ENCODE data around the gene CLSTN2.

CLSTN2 gene

GRCh38 chr3:140505876-140506275, 570.9 kb downstream of the CLSTN2 start:
- TF ChIP-seq CTCF (IDR thresholded peaks at IDR 0.05; ENCODE audit: control insufficient read depth, insufficient read depth, low read depth, low read length, missing control alignments) = no peak
- H3K4me3 ChIP-seq (ENCODE audit: control insufficient read depth, low read depth, low read length) = no peak overlapping the region
- DNase-seq (ENCODE audit: low read depth) = no peak

- TF ChIP-seq CTCF (IDR thresholded peaks at IDR 0.05; ENCODE audit: control insufficient read depth, insufficient read depth, low read depth, low read length, missing control alignments) = no peak
- H3K4me3 ChIP-seq (ENCODE audit: control insufficient read depth, low read depth, low read length) = no peak overlapping the region
- DNase-seq (ENCODE audit: low read depth) = no peak
Observed at GRCh38 chr3:140508550-140508949, 573.6 kb downstream of the CLSTN2 start.

- no peak for DNase-seq (ENCODE audit: low read depth)
- H3K4me3 ChIP-seq (ENCODE audit: control insufficient read depth, low read depth, low read length) = no peak overlapping the region
- no peak for TF ChIP-seq CTCF (IDR thresholded peaks at IDR 0.05; ENCODE audit: control insufficient read depth, insufficient read depth, low read depth, low read length, missing control alignments)
Observed at GRCh38 chr3:140509534-140509933, 574.5 kb downstream of the CLSTN2 start.

GRCh38 chr3:140510303-140510861, 575.4 kb downstream of the CLSTN2 start:
- TF ChIP-seq CTCF (IDR thresholded peaks at IDR 0.05; ENCODE audit: control insufficient read depth, insufficient read depth, low read depth, low read length, missing control alignments) = no peak
- H3K4me3 ChIP-seq (ENCODE audit: control insufficient read depth, low read depth, low read length) = no peak overlapping the region
- DNase-seq (ENCODE audit: low read depth) = no peak

GRCh38 chr3:140521751-140522445, 586.9 kb downstream of the CLSTN2 start:
- H3K4me3 ChIP-seq (ENCODE audit: control insufficient read depth, low read depth, low read length) = no peak overlapping the region
- no peak for TF ChIP-seq CTCF (IDR thresholded peaks at IDR 0.05; ENCODE audit: control insufficient read depth, insufficient read depth, low read depth, low read length, missing control alignments)
- no peak for DNase-seq (ENCODE audit: low read depth)

GRCh38 chr3:140522653-140523380, 587.8 kb downstream of the CLSTN2 start:
- no peak overlapping the region for H3K4me3 ChIP-seq (ENCODE audit: control insufficient read depth, low read depth, low read length)
- DNase-seq (ENCODE audit: low read depth) = no peak
- no peak for TF ChIP-seq CTCF (IDR thresholded peaks at IDR 0.05; ENCODE audit: control insufficient read depth, insufficient read depth, low read depth, low read length, missing control alignments)

Measured in AG09309 (cell line).